GM18858 (cell line): ENCODE data around the gene IL3RA.
"Not testable (repeated sequence)": the region's sequence is repeated elsewhere in the genome, so short reads cannot be mapped to it uniquely, and the experiment has no call there.

ENCODE experiments used
- ATAC-seq: cut with Tn5 transposase; IDR thresholded peaks from one replicate; pipeline ENCODE4 v1.9.1; 2021; ENCODE audit not compliant: unreplicated experiment

IL3RA gene

DNA sequence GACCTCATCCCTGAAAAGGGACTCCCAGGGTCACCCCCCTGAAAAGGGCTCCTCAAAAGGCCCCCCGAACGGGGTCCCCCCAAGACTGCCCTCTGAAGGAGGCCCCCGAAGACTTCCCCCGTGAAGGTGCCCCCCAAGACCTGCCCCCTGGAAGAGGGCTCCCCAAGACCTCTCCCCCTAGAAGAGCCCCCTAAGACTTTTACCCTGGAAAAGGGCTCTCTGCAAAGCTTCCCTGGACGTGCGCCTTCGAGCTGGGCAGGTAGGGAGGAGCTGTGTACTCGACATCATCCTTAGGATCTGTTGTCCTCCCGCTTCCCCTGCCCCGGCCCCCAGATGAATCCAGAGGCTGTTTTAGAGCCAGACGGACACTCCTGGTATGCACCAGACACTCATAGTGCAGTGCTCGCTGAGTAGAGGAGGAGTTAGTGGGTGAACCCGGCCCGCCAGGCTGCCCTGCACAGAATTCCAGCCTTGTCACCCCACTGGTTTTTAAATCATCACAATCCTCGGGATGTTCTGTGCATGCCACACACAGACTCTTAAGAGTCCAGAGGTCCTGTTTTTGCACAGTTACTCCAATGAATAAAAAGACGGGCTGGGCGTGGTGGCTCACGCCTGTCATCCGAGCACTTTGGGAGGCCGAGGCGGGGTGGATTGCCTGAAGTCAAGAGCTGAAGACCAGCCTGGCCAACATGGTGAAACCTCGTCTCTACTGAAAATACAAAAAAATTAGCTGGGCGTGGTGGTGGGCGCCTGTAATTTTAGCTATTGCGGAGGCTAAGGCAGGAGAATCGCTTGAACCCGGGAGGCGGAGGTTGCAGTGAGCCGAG is 61.1 kb downstream of the IL3RA start:
- no peak for ATAC-seq

- ATAC-seq = no peak
Measured at GRCh38 chrX:1398431-1399340, 62.1 kb downstream of the IL3RA start.

GRCh38 chrX:1400049-1400448 is 63.5 kb downstream of the IL3RA start:
- no peak for ATAC-seq

GRCh38 chrX:1400742-1401471 is 64.3 kb downstream of the IL3RA start:
- ATAC-seq = no peak

DNA sequence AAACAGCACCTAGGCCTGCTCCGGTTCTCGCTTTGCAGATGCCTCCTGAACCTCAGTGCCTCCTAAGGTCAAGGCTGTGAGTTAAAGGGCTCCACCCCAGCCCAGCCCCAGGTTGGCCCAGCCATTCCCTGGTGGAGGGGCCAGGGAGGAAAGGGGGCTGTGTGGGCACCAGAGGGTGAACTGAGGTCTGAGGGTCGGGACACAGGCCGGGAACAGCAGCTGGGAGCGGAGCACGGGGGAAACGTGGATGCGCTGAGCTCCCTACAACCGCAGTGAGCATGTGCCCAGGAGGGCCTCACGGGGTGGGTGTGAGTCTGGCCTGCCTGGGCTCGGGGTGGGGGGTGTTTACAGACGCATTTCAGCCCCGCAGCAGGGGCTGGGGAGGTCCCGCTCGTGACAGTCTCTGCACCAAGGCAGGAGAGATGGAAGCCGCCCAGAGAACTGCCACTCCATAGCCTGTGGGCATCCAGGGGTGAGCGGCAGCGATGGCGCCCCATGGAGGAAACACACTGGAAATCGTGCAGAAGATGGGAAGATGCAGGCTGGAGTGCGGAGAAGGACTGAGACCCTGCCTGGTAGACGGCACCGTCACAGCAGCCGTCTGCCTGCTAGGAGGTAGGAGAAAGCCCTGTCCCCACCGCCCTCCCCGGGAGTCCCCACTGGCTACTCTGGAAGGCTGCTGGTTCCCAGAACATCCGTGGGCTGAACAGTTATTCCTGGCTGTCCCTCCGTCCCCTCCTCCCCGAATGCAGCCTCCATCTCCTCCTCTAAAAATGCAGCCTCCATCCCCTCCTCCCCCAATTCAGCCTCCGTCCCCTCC is 65.2 kb downstream of the IL3RA start:
- ATAC-seq = no peak

- no peak for ATAC-seq
Measured at GRCh38 chrX:1403228-1403627, 66.6 kb downstream of the IL3RA start.

GRCh38 chrX:1403867-1404266 is 67.3 kb downstream of the IL3RA start:
- ATAC-seq = not testable (repeated sequence)

- not testable (repeated sequence) for ATAC-seq
Measured at GRCh38 chrX:1405769-1406168, 69.2 kb downstream of the IL3RA start.

GRCh38 chrX:1407035-1407434 is 70.5 kb downstream of the IL3RA start:
- ATAC-seq = no peak

GRCh38 chrX:1411326-1411725 is 74.7 kb downstream of the IL3RA start:
- no peak for ATAC-seq

GRCh38 chrX:1412551-1413161 is 76.1 kb downstream of the IL3RA start:
- no peak for ATAC-seq

DNA sequence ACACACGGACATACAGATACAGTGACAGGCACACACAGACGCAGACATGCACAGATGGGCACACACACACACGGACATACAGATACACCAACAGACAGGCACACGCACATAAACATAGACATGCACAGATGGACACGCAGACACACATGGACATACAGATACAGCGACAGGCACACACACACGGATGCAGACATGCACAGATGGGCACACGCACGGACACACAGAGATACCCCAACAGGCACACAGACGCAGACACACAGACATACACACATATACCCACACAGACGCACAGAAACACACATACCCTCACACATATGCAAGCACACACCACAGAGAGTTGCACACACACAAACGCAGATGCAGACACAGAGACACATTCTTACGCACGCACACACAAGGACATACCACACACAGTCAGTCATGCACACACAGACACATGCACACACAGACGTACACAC is 79.8 kb downstream of the IL3RA start:
- no peak for ATAC-seq

DNA sequence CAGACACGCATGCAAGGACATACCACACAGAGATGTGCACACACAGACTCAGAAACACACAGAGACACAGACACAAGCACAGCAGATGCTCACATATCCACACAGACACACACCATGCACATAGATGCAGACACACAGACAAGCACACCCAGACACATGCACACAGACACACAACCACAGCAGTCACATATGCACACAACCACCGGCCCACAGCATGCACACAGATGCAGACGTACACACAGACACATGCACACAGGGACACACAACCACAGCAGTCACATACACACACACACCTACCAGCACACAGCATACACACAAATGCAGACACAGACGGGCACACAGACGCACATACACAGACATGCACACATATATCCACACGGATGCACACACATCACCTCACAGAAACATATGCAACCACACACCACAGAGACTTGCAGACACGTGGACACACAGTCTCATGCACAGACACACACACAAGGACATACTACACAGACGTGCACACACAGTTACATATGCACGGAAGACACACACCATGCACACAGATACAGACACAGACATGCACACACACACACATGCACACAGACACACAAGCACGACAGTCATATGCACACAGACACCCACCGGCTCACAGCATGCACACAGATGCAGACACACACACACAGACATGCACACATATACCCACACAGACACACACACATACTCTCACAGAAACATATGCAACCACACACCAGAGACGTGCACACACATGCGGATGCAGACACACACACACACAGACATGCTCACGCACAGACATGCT is 80.6 kb downstream of the IL3RA start:
- ATAC-seq = no peak

DNA sequence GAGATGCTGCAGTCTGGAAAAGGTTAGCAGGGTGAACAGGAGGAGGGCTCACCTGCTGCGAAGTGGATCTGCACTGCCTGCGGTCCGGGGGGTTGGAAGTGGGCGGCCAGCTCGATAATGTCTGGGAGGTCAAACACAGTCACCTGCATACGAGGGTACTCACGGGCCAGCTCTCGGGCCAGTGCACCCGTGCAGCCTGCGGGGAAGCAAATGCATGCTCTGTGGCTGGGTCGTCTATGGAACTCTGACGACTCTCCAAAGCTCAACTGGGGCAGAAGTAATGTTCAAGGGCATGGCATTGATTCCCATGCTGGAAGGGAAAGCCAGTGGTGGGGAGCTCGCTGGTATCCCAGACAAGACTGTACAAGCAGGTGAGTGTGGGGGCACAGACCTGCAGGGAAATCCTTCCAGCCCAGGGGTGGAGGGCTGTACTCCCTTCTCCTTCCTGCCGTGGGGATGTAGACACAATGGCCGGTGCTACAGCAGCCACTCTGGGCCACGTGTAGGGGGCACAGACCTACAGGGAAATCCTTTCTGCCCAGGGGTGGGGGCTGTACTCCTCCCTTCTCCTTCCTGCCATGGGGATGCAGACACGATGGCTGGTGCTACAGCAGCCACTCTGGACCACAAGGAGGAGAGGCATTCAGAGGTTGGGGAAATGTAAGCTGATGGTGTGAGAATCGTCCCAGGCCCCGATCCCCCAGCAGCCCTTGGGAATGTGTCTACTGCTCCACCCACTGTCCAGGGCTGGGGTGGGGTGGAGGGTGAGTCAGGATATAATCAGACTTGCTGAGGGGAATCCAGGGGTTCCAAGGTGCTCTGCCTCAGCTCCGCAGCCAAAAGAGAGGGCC is 81.6 kb downstream of the IL3RA start:
- no peak for ATAC-seq

DNA sequence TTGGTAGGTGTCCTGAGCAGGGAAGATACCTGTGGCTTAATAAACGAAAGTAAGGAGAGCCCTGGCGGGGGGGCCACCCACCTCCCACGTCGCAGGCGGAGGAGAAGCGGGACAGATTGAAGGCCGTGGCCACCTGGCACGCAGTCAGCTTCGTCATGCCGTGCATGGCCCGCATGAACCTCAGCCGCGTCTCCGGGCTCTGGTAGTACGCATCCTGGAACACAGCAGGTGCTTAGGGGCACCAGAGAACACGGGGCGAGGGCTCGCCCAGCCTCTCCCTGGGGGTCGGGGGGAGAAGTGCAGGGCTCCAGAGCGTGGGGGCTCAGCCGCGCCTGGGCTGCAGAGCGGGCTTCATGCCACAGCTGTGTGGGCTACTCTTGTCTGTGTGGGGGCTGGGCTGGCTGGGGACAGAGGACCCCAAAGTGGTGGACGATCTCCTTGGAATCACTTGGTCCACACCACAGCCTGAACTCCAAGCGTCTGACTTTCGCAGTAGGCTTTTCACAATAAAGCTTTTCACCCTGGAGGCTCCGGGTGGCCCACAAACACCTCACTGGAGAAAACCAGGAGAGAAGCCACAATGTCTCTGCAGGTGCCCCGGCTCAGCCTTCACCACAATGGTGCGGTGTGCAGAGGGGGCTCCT is 82.4 kb downstream of the IL3RA start:
- no peak for ATAC-seq

- no peak for ATAC-seq
Measured at GRCh38 chrX:1419545-1420355, 83.2 kb downstream of the IL3RA start.

DNA sequence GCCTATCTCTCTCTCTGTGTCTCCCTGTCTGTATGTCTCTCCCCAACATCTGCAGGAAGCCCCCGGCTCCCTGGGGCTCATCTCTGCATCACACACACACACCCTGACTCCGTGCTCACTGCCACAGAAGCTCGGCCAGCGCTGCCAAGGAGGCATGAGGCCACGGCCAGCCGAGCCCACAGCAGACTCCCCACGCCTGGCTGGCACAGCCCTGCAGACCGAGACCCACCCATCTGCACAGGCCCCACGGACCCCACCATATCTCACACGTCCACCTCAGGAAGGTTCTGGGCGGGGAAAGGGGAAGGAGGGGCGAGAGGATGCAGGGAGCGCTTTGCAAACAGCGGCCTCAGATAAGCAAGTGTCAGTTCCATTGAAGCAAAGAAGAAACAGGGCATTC is 83.8 kb downstream of the IL3RA start:
- no peak for ATAC-seq
